ENCODE data around the gene CADPS. TPM values are rescaled to one million over a fixed set of nuclear protein-coding genes. Genes with fewer than 3 reads are reported as not detected.
"Not testable (repeated sequence)": the region's sequence is repeated elsewhere in the genome, so short reads cannot be mapped to it uniquely, and the experiment has no call there.

CADPS gene
- polyA plus RNA-seq, 12 donors = 1.6 to 7.7 (median 3.5) TPM; not detected in 1

DNA sequence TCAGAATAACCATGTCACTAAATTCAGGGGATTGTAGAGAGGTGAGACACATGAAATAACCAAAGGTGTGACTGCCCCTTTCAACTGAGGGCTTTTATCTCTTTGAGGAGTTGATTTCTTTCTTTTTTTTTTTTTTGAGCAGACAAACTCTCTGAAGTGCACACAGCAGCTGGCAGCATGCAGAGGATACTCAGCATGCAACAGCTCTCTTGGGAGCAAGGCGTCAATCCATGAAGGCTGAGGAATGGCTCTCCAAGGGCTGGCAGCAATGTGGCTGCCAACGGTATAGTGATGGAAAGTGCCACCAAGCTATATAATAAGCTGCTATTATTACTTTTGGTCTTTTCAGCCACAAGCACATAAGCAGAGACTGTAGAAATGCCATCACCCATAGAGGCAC is 275.2 kb downstream of the CADPS start:
- no peak for DNase-seq

DNA sequence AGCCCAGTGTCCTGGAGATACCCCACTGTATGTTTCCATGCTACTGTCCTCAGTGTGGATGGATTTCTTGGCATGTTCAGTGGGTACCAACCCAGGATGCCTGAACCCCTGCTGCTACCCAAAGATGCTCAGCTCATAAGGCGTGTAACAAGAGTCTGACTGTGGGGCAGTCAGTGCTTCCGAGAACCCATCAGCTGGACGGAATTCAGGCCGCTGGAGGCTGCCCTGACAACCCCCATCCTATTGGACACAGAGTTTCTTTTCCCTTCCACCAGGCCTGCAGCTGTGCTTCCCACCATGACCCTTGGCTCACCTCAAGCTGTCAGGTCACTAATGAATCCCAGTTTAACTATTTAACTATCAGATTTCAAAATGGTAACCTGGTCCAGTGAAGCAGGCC is 277.7 kb downstream of the CADPS start:
- peak; percentile 7 for DNase-seq

DNA sequence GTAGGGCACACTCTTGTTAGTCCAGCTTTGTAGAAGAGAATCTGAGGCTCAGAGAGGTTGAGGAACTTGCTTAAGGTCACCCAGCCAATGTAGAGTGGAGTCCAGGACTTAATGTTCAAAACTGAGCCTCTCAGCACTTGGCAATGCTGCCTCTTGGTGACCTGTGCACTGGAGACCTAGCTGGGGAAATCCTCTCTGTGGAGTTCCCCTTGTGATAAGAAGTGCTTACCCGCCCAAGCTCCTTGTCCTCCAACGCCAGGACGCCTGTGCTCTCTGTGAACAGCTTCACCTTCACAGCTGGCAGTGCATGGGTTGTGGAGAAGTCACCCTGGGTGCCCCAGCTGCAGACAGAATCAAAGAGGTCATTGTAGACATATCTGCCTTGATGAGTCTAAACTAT is 282.8 kb downstream of the CADPS start:
- no peak for DNase-seq

DNA sequence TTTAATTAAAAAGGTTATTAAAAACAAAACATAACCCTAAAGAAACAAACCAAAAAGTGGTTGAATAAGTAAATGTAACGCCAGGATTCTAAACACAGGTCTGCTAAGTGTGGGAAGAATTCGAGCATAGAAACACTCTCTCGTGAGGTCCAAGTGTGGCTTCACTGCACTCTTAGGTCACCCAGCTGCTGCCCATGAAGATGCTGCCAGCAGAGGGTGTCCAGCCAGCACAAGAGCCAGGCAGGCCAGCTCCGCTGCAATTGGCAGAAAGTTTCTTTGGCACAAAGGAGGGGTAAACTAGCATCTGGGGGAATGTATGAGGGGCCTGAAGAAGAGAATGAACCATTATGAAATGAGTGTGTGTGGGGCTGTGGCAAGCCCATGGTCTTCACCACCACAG is 286.1 kb downstream of the CADPS start:
- no peak for DNase-seq

DNA sequence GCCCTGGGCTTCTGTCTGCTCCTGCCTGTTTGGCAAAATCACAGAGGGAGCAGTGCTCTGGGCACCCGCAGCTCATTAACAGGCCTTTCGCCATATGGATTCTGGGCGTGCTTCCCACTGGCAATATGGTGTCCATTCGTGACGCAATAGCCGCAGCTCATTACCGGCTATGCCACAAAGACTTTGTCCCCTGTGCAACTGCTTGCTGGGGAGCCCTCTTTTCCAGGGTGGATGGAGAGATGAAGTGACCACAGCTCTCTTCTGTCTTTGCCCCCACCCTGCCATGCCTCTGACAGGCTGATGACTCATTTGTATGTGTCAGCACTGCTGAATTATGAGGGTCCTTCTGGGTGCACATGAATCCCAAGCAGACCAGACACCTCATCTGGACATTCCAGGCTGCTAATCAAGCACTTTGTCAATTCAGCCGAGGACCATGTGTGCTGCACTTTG is 287.6 kb downstream of the CADPS start:
- DNase-seq = no peak

DNA sequence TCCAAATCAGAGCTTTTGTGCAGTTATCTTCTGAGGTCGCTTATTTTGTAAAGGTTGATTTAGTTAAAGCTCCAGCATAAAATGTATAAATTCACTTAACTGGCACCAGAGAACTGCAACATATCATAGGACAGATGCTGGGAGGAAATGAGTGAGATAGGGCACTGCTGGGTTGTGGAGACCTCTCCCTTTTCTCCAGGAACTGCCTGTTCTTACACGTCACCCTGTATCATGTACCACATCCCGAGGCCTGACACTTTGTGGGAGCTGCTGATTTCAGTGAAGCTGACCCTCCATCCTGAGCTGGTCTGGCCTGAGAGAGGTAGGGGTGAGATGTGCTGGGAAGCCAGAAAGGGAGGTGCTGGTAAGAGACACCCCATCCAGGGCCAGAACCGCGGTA is 288.0 kb downstream of the CADPS start:
- DNase-seq = no peak

DNA sequence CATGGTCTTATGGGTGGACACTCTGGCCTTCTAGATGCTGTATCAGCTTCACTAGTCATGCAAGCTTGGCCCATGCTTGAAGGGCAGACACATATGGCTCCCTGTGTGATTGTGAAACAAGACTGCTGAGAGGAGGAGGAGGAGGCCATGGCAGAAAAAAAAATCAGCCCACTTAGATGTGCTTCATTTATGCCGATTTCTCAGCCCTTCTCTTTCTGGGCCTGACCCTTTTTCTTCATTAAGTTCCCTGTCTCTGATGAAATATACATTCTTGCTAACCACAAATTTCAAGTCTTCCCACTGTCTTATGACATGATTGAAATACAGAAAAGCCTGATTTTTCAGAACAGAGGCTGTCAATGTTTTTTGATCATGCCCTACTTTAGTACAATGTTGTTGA is 288.9 kb downstream of the CADPS start:
- no peak for DNase-seq

DNA sequence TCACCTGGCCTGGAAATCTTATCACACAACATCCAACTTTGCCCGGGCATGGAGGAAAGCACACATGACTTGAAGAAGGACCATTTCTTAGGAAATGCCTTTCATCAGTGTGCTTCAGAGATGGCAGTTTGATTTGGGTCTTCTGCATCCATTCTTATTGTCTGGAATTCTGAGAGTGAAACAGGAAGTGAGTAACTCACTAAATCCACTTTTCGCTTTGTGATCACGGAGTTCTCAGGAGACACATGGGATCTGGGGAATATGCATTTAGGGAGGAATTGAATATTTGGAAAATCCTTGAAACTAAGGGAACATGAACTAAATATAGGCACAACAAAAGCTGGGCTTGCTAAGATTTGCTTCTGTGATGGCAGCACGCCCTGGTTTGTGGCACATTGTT is 289.4 kb downstream of the CADPS start:
- no peak for DNase-seq

DNA sequence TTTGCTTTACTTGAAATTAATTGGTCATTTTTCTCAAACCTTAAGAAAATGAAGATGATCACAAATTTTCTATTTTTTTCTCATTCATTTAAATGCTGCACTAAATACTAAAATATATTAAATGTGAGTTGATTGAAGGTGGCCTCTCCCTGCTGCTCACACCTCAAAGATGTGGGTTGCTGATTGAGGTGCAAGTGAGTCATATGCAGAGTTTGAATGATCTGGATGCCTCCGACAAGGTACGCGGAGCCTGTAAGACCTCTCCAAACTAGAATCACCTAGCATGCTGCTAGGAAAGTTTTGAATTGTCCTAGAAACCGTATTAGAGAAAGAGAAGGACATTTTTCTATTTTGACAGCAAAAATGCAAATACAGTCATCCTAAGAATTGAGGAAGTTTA is 290.6 kb downstream of the CADPS start:
- DNase-seq = no peak

DNA sequence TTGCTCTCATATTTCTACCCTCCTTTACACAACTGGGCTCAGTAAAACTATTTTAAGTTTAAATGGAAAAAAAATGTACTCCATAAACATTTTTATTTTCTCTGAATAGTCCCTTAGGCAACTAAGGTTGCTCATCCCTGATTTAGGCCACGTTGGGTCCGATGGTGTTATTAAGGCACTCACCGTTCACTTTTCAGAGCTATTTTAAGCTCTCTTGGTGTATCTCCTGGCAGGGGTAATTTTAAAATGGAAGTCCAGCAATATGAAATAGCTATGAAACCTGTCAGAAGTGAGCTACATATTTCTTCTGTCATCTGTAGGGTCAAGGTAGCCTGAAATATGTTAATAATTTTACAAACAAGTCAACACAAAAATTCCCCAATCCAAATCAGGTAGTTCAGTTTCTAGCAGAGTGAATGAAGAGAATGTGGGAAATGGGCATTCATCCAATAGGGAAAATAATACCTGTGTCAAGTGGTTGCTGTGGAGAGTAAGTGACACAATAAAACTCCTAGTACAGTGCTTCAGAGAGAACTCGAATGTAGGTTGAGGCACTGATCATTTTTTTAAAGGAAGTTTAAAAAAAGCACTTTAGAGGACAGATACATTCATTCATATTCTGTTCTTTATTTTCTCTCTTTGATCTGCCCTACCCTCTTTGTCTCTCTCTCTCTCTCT is 292.6 kb downstream of the CADPS start:
- DNase-seq = no peak

DNA sequence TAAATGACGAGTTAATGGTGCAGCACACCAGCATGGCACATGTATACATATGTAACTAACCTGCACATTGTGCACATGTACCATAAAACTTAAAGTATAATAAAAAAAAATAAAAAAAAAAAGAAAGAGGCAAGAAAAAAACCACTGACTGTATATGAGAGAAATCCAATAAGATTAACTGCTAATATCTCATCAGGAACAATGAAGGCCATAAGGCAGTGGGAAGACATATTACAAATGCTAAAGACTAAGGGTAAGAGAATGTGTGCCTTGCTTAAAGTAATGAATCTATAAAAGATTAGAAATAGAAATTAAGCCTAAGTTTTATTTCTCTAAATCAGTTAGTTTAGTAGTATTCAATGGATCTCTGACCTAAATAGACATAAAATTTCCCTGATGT is 294.7 kb downstream of the CADPS start:
- DNase-seq = not testable (repeated sequence)

DNA sequence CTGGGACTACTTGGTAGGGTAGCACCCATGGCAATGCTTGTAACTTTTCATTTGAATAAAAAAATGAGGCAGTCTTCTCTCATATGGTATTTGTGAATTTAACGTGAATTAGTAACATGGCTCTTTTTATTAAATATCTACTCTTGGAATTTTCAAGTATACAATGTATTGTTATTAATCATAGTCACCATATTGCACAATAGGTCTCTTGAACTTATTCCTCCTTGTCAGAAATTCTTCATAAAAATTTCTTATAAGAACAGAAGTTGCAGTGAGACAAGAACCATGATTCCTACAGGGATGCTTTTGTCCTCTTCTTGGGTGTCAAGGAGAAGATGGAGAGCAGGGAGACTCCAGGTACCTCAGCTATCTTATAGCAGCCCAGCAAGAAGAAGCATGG is 298.1 kb downstream of the CADPS start:
- no peak for DNase-seq

DNA sequence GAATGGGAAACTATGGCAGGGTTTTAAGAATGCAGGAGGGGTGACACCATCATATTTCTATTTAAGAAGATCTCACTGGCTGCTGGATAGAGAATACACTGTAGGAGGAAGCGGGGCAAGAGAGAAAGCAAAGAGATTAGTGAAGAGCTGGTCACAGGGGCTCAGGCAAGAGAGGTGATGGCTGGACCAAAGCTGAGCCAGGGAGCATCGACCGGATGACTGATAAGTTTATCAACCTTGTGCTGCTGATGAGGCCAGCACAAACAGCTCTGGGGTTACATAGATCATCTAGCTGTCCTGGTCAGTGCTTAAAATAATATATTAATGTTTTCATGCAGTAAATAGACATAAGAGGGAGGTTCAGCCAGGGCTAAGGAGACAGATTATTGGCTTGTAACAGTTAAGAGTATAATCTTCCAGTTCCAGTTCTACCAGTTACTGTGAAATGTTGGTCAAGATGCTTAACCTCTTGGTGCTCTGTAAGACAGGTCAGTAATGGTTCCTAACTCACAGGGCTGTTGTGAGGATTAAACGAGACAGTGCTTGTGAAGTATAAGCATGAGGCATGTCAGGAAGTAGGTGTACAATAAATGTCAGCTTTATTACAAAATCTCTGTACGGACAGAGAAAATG is 300.8 kb downstream of the CADPS start:
- DNase-seq = no peak

DNA sequence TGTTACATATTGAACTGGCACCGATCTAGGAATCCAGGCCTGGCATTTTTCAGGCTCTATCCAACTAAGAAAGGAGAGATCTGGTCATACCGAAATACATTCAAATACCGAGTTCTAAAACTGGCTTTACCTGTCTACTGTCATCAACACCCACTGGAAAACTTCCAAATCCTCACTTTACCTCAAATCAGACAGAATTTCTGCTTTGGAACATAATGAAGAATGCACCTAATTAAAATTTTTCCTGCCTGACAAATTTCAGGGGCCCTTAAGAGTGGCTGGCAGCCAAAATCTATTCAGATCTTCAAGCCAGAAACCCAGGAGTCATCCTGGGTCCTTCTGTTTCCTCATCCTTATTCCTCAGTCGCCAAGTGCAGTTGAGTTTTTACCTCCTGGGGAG is 303.3 kb downstream of the CADPS start:
- DNase-seq = no peak

DNA sequence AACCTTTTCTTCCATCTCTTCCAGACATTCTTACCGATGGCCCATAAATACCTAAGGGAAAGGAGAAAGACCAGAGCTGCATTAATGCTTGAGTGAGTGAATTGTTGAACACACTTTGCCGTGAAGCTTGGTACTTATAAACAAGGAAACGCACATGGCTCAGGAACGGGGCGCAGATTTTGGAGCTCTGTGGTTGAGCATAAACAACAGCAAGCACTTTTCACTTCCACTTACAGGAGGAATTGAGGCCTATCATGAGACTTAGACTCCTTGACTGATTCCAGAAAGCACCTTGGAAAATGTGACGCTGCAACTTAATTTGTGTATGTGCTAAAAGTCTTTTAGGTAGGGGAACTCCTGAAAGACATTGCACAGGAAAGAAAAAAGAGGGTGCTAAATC is 304.3 kb downstream of the CADPS start:
- no peak for DNase-seq

DNA sequence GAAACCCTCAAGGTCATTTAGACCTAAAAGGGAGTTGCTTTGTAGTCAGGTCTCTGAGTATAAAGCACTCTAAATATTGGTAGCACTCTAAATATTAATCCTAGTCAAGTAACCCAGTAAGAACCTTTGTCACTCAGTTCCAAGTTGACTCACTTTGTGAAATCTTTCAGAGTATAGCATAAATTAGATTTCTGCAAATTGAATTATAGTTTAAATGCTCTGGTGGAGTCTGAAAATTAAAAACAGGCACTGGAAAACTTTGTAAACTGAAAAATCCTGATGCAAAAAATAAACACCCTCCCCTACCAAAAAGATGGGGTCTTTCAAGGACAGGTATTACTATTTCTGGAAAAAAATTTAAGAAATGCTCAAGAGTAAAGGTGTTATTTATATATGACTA is 305.6 kb downstream of the CADPS start:
- DNase-seq = no peak

DNA sequence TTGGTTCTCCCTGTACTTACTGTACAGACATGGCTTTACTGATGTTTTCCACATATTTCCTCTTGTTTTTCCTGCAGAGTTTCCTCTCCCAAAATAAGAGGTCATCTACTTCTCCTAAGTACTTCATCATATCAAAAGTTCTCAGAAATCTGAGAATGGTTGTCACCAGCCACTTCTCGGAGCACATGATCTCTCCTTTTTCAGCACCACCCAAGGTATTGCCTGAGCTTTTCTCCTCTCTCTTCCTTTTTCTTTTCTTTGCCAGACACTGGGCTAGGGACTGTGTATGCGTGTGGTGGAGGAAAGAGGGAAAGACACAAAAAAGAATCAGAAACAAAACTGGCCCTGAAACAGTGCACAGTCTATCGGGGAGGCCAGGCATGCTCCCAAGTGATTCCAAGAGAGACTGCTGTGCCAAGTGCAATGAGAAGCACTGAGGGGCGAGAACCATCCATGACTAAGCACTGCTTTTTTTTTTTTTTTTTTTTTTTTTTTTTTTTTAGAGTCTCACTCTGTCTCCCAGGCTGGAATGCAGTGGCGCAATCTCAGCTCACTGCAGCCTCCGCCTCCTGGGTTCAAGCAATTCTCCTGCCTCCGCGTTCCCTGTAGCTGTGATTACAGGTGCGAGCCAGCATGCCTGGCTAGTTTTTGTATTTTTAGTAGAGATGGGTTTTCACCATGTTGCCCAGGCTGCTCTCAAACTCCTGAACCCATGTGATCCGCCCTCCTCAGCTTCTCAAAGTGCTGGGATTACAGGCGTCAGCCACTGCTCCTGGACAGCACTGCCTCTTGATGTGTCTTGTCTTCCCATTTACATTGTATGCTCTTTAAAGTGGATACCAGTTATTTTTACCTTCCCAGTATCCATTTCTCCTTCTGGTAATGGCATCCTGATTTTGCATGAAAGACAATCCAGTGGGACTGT is 307.9 kb downstream of the CADPS start:
- no peak for DNase-seq

DNA sequence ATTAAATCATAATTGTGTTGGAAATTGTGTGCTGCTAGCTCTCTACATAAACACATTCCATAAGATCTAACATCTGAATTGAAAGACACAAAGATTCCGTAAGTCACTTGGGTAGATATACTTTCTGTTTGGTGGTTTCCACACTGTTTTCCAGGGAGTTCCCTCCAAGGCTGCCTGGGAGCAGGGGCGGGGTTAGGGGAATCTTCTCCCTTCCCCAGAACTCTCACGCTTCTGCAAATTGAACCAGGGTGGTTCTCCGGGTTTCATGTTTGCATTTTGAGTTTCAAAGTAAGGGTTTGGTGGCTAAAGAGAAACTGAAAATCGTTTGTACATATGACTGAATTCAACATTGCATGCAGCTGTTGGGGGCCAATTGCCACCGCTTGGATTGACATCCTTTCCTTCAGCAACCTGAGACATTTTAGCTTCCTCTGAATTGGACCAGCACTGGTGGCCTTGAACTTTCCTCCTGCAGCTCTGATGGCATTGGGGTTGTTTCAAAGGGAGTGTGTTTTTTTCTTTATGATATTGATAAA is 309.1 kb downstream of the CADPS start:
- no peak for DNase-seq

DNA sequence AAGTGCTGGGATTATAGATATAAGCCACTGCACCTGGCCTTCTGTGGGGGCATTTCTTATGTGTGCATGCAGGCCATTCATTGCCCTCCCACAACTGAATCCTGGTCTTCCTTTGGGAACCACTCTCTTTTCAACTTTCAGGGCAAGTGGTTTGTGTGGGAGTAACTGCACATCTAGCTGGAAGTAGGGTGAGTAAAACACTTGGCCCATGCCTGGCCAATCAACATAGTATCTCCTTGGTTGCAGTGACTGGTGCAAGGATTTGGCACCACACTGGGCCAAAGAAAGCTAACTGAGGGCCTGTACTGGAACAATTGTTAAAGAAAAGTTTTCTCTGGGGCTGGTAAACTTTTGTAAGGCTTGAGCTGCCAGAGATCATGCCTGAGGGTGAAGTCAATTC is 312.6 kb downstream of the CADPS start:
- no peak for DNase-seq

DNA sequence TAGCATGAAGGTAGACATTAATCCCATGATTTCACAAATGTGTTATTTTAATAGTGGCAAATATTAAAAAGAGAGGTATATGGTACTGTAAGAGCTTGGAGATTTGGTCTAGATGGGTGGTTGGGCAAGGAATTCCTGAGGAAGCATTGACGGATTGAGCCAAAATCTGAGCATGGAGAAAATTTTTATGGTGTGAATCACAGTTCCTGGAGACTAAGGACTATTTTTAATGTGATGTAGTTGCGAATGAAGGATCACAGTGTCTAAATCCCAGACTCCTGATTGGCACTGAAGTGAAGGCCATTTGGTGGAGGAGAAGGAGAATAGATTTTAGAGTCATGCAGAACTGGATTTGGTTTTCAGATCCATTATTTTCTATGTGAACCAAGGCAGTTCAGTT is 313.2 kb downstream of the CADPS start:
- no peak for DNase-seq

DNA sequence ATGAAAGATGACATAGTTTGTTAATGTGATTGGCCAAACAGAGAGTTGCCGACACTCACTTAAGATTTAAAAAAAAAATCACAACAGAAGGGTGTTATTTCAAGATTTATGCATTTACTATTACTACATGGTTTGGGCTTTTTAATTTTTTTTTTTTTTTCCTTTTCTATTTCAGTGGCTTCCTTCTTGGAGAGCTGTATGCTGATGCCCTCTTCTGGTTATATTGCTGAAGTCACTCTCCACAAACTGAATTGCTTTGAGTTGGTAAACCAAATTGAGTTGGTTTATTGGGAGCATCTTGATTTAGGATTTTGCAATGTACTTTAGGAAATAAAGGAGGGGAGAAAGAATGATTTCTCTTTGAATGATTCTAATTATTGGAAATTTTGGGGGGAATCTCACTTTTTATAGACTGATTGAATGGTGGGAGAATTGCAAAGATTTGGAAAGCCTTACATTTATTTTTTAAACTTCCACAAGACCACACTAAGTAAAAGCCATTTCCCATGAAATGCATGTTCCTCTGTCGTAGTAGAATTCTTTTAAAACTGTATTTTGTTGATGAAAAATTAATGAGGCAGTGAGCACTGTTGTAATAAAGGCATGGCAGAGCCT is 315.3 kb downstream of the CADPS start:
- DNase-seq = peak; percentile 2

DNA sequence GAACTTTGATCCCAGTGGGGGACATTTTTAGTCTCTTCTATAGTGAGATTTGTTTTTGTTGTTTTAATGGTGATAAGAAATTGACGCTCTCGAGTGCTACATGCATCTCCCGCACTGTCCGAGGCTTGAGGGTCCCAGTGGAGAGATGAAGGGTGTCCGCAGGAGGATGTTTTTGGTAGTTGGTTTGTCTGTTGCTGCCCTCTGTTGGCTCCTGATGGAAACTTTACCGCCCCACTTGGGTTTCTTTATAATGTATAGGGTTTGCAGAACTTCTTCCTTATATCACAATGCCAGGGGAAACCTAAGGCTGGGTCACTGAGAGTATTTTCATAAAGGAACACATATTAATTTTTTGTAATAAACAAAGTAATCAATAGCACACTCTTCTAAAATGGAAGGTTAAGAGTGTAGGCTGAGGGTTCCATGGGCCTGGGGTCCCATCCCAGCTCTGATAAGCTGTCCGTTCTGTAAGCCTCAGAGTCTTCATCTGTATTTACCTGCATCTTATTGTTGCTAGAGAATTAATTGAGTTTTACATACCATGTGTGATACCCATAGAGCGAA is 316.6 kb downstream of the CADPS start:
- no peak for DNase-seq

Measured in muscle of arm (tissue), 12 donors.